ENCODE measurements around the gene PTEN. TPM values are rescaled to one million over a fixed set of nuclear protein-coding genes. Genes with fewer than 3 reads are reported as not detected.

The PTEN gene
- polyA plus RNA-seq, 1 donor, result 37.0 TPM

DNA sequence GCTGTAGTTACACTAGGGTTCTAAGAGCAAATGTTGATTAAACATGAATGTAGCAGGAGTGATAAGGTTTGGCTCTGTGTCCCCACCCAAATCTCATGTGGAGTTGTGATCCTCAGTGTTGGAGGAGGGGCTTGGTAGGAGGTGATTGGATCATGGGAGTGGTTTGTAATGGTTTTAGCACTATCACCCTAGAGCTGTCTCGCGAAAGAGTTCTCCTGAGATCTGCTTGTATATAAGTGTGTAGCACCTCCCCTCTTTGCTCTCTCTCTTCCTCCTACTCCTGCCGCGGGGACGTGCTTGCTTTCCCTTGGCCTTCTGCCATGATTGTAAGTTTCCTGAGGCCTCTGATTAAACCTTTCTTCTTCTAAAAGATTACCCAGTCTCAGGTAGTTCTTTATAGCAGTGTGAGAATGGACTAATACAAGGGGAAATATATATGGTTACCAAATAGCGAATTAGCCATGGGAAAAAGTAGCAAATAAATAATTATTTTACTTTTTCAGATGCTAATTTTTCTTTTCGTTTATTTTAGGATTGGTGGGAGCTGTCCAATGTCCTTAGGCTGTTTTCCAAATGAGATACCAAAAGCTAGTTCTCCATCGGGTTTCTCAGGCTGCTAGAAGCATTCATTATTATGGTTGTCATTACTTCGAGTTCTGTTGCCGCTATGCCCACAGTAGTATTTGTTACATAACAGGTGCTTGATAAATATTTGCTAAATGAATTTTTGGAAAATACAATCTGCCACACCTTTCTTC, 58.7 kb downstream of the PTEN start:
- DNase-seq, result no peak

- no peak for DNase-seq
Observed at GRCh38 chr10:87923233-87923632, 59.8 kb downstream of the PTEN start.

- DNase-seq, result no peak
Observed at GRCh38 chr10:87925570-87925969, 62.1 kb downstream of the PTEN start.

- DNase-seq, result no peak
Observed at GRCh38 chr10:87927091-87927490, 63.7 kb downstream of the PTEN start.

DNA sequence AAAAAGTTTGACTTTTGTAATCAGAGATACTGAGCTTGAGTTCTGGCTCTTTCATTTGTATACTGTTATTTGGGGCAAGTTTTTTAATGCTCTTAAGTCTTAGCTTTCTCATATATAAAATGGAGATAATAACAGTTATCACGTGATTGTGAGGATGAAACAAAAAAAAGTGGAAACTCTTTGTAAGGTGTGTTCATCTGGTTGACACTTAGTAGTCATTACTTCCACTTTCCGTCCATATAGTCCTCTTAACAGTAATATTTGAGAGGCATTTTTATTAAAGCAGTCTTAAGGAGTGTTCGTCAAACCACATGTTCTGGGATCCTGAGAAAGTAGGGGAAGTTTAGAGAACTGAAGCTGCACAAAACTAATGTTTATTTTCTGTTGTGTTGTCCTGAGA, 65.6 kb downstream of the PTEN start:
- DNase-seq, result no peak

DNA sequence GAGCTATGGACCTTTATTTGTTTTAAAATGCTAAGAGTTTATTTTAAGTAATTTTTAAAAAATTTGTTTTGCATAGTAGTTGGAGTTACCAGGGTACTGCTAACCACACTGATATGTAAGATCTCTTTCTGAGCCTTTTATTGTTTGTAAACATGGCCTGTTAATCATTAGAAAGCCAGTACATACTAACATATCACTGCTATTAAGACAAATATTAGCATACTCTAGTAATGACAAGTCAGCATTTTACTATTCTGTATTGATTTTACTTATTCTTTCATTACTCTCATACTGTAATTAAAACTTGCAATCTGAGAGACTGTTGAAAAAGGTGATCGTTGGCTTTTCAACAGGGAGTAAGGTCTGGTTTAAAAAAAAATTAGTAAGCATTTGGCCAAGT, 66.7 kb downstream of the PTEN start:
- DNase-seq, result no peak

GRCh38 chr10:87930934-87931835, 67.8 kb downstream of the PTEN start:
- DNase-seq, result no peak

DNA sequence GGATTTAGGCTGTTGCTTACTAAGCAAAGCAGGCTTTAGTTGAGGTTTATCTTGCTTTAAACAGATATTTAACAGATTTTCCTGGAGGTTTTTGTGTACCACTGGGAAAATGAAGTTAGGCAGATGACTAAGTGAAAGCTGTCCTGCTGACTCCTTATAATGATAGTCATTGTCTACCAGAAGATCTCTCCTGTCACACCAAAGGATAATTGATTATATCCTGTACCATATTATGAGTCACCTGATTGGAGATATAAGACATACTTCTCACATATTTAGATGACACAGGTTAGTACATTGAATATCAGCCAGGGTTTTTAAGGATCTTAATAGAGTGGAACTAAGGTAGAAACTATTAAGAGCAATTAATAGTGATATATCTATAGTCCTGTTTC, 68.4 kb downstream of the PTEN start:
- DNase-seq, result no peak

- no peak for DNase-seq
Observed at GRCh38 chr10:87935290-87936141, 72.1 kb downstream of the PTEN start.

- no peak for DNase-seq
Observed at GRCh38 chr10:87940210-87940609, 76.8 kb downstream of the PTEN start.

GRCh38 chr10:87942884-87943527, 79.6 kb downstream of the PTEN start:
- no peak for DNase-seq

DNA sequence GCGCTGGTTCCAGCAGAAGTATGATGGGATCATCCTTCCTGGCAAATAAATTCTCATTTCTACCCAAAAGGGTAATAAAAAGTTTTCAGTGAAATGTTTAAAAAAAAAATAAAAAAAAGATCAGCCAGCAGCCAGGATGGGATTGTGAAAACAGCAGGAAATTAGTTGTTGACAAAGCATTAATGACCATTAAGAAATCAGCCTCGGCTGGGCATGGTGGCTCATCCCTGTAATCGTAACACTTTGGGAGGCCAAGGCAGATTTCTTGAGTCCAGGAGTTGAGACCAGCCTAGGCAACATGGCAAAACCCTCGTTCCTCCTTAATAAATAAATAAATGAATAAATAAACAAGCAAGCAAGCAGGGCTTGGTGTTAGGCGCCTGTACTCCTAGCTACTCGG, 82.6 kb downstream of the PTEN start:
- no peak for DNase-seq

DNA sequence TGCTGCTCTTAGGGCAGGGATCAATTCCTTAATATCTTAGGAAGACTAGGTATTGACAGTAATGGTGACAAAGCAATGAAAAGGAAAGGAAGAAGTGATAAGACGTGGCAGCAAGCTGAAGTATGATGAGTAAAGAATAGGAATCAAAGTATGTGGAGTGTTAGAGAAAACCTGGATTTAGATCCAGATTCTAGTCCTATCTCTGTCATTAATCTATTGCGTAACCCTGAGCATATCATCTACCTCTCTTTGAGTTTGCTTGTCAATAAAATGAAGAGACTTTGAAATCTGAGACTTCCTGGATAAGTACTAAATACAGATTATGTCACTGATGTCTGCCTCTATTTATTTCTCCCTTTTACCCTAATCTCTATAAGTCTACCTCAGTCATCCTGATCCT, 89.2 kb downstream of the PTEN start:
- DNase-seq, result no peak

DNA sequence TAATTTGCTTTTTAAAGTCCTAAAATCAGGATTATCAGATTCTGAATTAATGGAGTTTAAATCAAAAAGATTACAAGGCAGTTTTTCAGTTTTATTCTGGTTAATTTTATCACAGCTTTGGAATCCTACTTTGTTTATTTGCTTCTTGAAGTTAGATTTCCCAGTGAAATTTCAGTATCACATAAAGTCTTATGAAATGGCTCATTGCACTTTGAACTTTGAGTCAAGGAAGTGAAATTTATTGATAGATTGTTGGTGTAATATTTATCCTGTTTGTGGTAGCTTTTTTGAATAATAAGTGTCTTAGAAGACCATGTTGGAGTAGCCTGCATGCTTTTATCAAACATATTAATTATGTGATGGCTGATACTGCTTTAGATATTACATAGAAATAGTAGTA, 92.6 kb downstream of the PTEN start:
- DNase-seq, result no peak

DNA sequence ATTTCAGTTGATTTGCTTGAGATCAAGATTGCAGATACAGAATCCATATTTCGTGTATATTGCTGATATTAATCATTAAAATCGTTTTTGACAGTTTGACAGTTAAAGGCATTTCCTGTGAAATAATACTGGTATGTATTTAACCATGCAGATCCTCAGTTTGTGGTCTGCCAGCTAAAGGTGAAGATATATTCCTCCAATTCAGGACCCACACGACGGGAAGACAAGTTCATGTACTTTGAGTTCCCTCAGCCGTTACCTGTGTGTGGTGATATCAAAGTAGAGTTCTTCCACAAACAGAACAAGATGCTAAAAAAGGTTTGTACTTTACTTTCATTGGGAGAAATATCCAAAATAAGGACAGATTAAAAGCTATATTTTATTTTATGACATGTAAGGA, 94.3 kb downstream of the PTEN start:
- no peak for DNase-seq

GRCh38 chr10:87960230-87960629, 96.8 kb downstream of the PTEN start:
- no peak for DNase-seq

DNA sequence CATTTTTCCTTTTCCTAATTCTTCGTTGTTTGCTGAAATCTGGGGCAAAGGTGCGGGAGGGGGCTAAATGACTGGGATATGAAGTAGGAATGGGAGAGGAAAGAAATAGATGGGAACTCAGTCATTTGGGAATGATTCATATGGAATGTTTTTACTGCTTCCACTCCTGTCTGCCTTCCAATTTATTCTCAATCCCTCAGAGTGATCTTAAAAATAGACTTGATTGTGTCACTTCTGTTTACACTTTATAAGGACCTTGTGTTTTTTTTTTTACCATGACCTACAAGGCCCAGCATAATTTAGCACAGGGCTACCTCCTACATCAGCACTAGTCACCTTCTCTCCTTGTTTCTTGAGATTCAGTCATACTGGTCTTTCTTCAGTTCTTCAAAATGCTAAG, 97.9 kb downstream of the PTEN start:
- DNase-seq, result no peak

DNA sequence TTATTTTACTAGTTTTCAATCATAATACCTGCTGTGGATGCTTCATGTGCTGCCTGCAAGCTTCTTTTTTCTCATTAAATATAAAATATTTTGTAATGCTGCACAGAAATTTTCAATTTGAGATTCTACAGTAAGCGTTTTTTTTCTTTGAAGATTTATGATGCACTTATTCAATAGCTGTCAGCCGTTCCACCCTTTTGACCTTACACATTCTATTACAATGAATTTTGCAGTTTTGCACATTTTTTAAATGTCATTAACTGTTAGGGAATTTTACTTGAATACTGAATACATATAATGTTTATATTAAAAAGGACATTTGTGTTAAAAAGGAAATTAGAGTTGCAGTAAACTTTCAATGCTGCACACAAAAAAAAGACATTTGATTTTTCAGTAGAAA, 103.0 kb downstream of the PTEN start:
- no peak for DNase-seq

DNA sequence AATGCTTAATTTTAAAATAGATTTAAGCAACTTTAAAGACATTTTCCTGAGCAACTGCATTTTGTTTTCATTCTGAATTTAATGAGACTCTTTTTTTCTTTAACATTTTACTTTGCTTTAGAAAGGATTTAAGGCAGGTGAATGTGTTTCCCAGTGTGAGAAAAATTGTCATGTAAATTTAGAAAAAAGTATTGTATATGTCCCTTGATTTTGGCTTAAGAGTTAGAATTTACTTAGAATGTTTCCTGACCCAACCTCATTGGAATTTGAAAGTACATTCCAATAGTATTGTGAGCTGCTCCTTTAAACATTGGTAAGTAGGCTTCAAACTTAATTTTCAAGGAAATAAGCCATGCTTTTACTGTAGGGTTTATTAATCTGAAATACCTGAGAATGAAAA, 110.2 kb downstream of the PTEN start:
- DNase-seq, result no peak

GRCh38 chr10:87974130-87974529, 110.7 kb downstream of the PTEN start:
- no peak for DNase-seq

DNA sequence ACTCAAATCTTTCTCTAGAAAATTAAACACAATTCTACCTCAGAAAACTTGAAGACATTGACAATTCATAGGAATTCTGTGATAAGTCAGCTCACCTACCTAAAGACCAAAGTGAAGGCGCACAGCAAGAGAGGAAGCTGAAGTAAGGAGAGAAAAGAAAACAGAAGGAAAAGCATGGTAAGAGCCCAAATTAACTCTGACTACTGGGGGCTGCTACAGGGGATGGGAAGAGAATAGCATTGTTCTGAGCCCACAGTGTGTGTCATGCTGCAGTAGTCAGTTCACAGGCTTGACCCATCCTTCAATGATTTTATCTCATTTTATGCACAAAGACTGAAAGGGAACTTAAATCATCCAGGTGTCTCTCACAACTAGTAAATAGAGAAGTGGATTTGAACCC, 111.3 kb downstream of the PTEN start:
- no peak for DNase-seq

- no peak for DNase-seq
Observed at GRCh38 chr10:87976101-87976743, 112.8 kb downstream of the PTEN start.

All from hindlimb muscle (tissue), 1 donor.